AG04449 (cell line): ENCODE results near the gene ISOC2.
A peak's percentile ranks its signal among the peaks of the same experiment; 100 is the strongest.

Source experiments
- CTCF ChIA-PET: fragments of 350-600 bp; formaldehyde crosslinking; extraction: SDS; loops from one replicate; lab custom pipeline; 2021; ENCODE audit warnings: antibody characterized with exemption; lab: Yijun Ruan, JAX
- POLR2A ChIA-PET: fragments of 400-600, 350-600 bp; formaldehyde crosslinking; extraction: SDS; loops from one replicate; lab custom pipeline; 2020; ENCODE audit warnings: antibody characterized with exemption, inconsistent platforms; lab: Yijun Ruan, JAX
- DNase-seq: peaks from one replicate; pipeline ENCODE4 v3.0.0-alpha.2; 2010; ENCODE audit warnings: low read depth, low spot score
- H3K4me3 ChIP-seq: 2 replicates; pipeline ENCODE4 v1.5.1; 2011; ENCODE audit warnings: low read depth, mild to moderate bottlenecking, control low read depth, low read length
- TF ChIP-seq, protein P1 (sequence below): IDR thresholded peaks from one replicate; pipeline ENCODE4 v1.5.1; 2011; ENCODE audit warnings: mild to moderate bottlenecking, moderate library complexity, low read length, control low read depth, inconsistent platforms; ENCODE audit not compliant: insufficient read depth; ENCODE audit errors: missing control alignments

The ISOC2 gene

DNA sequence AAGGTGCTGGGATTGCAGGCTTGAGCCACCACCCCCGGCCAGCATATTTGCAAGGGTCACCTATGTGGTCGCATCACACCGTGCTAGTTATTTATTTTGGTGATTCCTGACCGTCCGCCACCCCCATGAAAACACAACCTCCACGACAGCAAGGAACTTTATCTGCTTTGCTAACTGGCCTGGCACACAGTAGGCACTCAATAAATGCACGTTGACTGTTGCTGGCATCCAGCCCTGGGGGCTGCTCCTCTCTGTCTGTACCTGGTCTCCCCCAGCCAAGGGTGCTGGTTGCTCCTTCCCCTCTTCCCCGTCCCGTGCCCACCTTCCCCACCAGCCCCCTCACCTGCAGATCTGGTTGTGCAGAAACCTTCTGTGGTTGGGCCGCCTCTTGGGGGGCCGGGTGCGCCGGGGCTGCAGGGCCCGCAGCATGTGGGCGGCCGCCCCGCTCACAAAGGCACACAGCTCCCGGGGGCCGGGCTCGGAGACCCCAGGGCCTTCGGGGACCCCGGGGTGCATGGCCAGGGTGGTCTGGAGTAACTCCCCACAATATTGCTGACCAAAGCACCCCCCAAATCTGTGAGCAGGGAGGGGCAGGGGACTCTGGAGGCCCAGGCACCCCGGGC, 2.7 kb upstream of the ISOC2 start:
- TF ChIP-seq, protein P1, sequence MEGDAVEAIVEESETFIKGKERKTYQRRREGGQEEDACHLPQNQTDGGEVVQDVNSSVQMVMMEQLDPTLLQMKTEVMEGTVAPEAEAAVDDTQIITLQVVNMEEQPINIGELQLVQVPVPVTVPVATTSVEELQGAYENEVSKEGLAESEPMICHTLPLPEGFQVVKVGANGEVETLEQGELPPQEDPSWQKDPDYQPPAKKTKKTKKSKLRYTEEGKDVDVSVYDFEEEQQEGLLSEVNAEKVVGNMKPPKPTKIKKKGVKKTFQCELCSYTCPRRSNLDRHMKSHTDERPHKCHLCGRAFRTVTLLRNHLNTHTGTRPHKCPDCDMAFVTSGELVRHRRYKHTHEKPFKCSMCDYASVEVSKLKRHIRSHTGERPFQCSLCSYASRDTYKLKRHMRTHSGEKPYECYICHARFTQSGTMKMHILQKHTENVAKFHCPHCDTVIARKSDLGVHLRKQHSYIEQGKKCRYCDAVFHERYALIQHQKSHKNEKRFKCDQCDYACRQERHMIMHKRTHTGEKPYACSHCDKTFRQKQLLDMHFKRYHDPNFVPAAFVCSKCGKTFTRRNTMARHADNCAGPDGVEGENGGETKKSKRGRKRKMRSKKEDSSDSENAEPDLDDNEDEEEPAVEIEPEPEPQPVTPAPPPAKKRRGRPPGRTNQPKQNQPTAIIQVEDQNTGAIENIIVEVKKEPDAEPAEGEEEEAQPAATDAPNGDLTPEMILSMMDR = no peak
- H3K4me3 ChIP-seq = no peak overlapping the region
- no peak for DNase-seq
- POLR2A ChIA-PET = no interaction called here
- CTCF ChIA-PET = no interaction called here

DNA sequence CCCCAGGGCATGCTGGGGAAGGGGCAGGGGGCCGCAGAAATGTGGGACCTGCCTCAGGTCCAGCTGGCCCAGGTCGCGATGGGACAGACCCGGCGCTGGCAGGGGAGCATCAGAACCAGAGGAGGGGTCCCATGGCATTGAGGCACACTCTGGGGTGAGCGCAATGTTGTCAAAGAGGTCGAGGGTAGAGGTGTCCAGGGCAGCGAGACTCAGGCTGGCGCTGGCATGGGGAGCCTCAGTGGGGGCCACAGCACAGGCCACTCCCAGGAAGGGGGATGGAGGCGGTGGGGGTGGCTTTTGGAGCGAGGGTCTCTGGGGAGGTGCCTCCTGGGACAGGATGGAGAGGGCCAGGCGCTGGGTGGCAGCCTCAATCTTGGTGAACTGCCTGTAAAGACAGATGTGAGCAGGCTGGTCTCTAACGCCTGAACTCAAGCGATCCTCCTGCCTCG, 2.2 kb upstream of the ISOC2 start:
- ChIA-PET POLR2A (no interaction called here), CTCF (interaction anchor here (1.4 kb wide), 1 partner anchor 40 kb away, joined by 11 read pairs; no protein-coding TSS in a partner anchor)
- TF ChIP-seq, protein P1 = no peak

DNA sequence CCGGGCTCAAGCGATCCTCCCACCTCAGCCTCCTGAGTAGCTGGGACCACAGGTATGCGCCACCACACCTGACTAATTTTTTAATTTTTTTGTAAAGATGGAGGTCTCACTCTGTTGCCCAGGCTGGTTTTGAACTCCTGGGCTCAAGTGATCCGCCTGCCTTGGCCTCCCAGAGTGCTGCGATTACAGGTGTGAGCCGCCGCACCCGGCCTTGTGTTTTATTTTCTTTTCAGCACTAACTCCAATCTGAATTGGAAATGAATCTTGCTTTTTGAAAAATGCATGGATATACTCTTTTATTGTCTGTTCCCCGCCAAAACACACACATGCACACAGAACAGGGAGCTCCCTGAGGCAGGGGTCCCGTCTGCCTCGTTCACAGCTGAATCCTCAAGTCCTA, 1.3 kb upstream of the ISOC2 start:
- ChIA-PET CTCF (interaction anchor here (1.4 to 1.5 kb wide), 2 partner anchors 8 to 41 kb away, joined by 3 to 11 read pairs; no protein-coding TSS in a partner anchor), POLR2A (no interaction called here)
- DNase-seq = no peak
- H3K4me3 ChIP-seq = no peak overlapping the region
- TF ChIP-seq, protein P1 = no peak

More for the DNA sequence above, 2.2 kb upstream of the ISOC2 start:
- DNase-seq = no peak
- H3K4me3 ChIP-seq = no peak overlapping the region

DNA sequence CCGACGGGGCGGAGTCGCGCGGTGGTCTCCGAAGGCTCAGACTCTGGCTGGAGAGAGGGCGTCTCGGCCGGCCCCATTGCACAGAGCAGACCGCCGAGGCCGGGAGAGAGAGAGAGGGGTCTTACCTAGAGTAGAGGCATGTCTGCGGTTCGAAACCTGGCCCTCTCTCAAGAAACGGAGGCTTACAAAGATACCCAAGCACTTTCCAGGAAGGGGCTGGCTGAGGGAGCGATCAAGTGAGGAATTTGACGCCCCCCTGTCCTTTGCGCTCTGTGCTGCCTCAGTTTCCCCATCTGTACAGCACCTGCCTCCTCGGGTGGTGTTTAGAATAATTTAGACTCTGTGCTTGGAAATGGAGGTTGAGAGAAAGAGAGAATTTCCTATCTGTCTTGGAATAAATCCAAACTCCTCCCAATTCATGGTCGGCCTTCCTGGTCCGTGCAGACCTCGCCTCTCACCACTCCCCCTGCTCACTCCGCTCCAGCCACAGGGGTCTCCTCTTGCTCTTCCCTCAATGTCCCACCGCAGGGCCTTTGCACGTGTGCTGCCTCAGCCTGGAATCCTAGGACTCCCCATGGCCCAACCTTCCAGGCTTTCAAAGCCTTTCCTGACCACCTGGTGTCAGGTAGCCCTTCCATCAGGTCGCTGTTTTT, 658 bp upstream of the ISOC2 start:
- DNase-seq = no peak
- ChIA-PET CTCF (interaction anchor here (0.9 to 1.5 kb wide), 3 partner anchors 9 to 42 kb away, joined by 3 to 11 read pairs (median 4); no protein-coding TSS in a partner anchor), POLR2A (interaction anchor here (0.7 to 1.0 kb wide), 6 partner anchors 9 to 72 kb away, joined by 3 to 9 read pairs (median 4); partner anchors contain the start of genes UBE2S and ZNF628)
- peak overlapping the region; percentile 66 for H3K4me3 ChIP-seq
- TF ChIP-seq, protein P1 = no peak

DNA sequence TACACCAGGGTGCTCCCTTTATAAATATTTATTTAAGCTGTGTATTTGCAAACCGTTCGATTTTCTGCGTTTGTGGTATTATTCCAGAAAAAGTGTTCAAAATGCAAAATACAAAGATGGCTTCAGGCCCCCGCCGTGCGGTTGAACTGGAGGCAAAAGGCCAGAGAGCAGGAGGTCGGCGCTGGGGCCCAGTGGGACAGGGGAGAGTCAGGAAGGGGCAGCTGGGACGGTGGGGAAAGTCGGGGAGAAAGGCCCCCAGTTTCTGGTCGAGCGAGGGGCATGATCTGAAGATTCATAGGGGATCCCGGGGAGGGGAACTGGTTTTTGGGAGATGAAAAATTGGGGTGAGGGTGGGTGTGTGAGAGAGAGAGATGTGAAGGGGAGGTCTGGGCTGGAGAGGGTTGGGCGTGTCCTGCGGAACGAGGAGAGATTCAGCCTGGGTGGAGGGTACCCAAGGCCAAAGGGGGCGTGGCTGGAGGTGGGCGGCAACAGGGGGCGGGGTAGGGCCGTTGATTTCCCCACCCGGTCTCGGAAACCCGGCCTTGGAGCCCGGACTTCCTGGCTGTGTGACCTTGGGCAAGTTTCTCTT, 678 bp downstream of the ISOC2 start:
- POLR2A ChIA-PET = no interaction called here
- TF ChIP-seq, protein P1 = no peak
- DNase-seq = no peak
- H3K4me3 ChIP-seq = peak overlapping the region; percentile 98
- CTCF ChIA-PET = interaction anchor here (0.7 to 2.9 kb wide), 7 partner anchors 9 to 320 kb away, joined by 3 to 25 read pairs (median 3); no protein-coding TSS in a partner anchor
